H1 (cell line): ENCODE results near the gene CCNY. TPM values are rescaled to one million over a fixed set of nuclear protein-coding genes. Genes with fewer than 3 reads are reported as not detected.

Experiments used
- CTCF ChIA-PET: fragments of 300-600 bp; sonication (Branson Sonifier 250); formaldehyde crosslinking; loops from one replicate; lab custom pipeline; 2021; ENCODE audit not compliant: partially characterized antibody; lab: Charles Lee
- POLR2A ChIA-PET: fragments of 300-600 bp; sonication (Branson Sonifier 250); formaldehyde crosslinking; loops from one replicate; lab custom pipeline; 2021; ENCODE audit warnings: inconsistent platforms; ENCODE audit not compliant: partially characterized antibody; lab: Charles Lee
- DNase-seq, 2 experiments: peaks; one replicate each; pipeline versions ENCODE4 v3.0.0 to v3.0.0-alpha.2; 2010 to 2022; ENCODE audit warnings: low spot score in 2 of 2, low read depth in 1 of 2, mixed read lengths in 1 of 2
- FAIRE-seq: peaks from 2 replicates; lab custom pipeline; 2011; peaks lifted over from hg19 to GRCh38; lab: Jason Lieb, UNC
- H2AFZ ChIP-seq: 2 replicates; pipeline ENCODE4 v1.8.1; 2012; ENCODE audit warnings: low read length, inconsistent platforms
- H2AK5ac ChIP-seq: 2 replicates; pipeline ENCODE4 v1.6.1; 2013; ENCODE audit warnings: low read depth, low read length
- H2BK120ac ChIP-seq: replicated peaks from 2 replicates; pipeline ENCODE3; 2013; ENCODE audit warnings: low read depth, low read length, inconsistent platforms
- H2BK12ac ChIP-seq: 2 replicates; pipeline ENCODE4 v1.6.1; 2013; ENCODE audit warnings: low read depth, low read length
- H2BK15ac ChIP-seq: 2 replicates; pipeline ENCODE4 v1.6.1; 2013; ENCODE audit warnings: low read length
- H2BK20ac ChIP-seq: 2 replicates; pipeline ENCODE4 v1.6.1; 2013; ENCODE audit warnings: low read length
- H2BK5ac ChIP-seq: 2 replicates; pipeline ENCODE4 v1.6.1; 2013; ENCODE audit warnings: low read depth, low read length
- H3K14ac ChIP-seq: 2 replicates; pipeline ENCODE4 v1.6.1; 2013; ENCODE audit warnings: inconsistent platforms; ENCODE audit not compliant: insufficient read length
- H3K18ac ChIP-seq: 2 replicates; pipeline ENCODE4 v1.6.1; 2013; ENCODE audit warnings: low read length; ENCODE audit errors: extremely low read depth
- H3K23ac ChIP-seq: 2 replicates; pipeline ENCODE4 v1.6.1; 2013; ENCODE audit warnings: inconsistent platforms; ENCODE audit not compliant: insufficient read length
- H3K23me2 ChIP-seq: 2 replicates; pipeline ENCODE4 v1.6.1; 2013; ENCODE audit warnings: low read depth, low read length
- H3K27ac ChIP-seq: 2 replicates; pipeline ENCODE4 v1.6.1; 2011; ENCODE audit warnings: low read depth, low read length, inconsistent platforms
- H3K27me3 ChIP-seq, 4 experiments: replicated peaks in 1 of 4; 1 replicate in 1 of 4; 2 replicates in 3 of 4; pipeline versions ENCODE4 v1.6.1 to v1.8.1; 2011 to 2013; ENCODE audit warnings: low read length in 3 of 4, mild to moderate bottlenecking in 3 of 4, inconsistent platforms in 2 of 4, mixed read lengths in 2 of 4, moderate library complexity in 1 of 4; ENCODE audit not compliant: control insufficient read depth in 3 of 4, insufficient read depth in 3 of 4; ENCODE audit errors: extremely low read depth in 1 of 4
- H3K36me3 ChIP-seq, 4 experiments: 2 replicates each; pipeline versions ENCODE4 v1.6.1 to v1.8.1; 2011 to 2013; ENCODE audit warnings: mild to moderate bottlenecking in 4 of 4, low read length in 3 of 4, moderate library complexity in 2 of 4, control low read depth in 1 of 4, inconsistent platforms in 1 of 4; ENCODE audit not compliant: insufficient read depth in 4 of 4, control insufficient read depth in 2 of 4
- H3K4ac ChIP-seq: replicated peaks from 2 replicates; pipeline ENCODE3; 2013; ENCODE audit warnings: low read length, low read depth, mixed read lengths, inconsistent platforms; ENCODE audit not compliant: insufficient read length
- H3K4me1 ChIP-seq, 4 experiments: replicated peaks in 1 of 4; 1 replicate in 1 of 4; 2 replicates in 3 of 4; pipeline versions ENCODE4 v1.6.1 to v1.8.1; 2011 to 2013; ENCODE audit warnings: low read length in 3 of 4, inconsistent platforms in 2 of 4, mixed read lengths in 1 of 4; ENCODE audit not compliant: insufficient read depth in 4 of 4, control insufficient read depth in 3 of 4
- H3K4me2 ChIP-seq, 2 experiments: 2 replicates each; pipeline versions ENCODE4 v1.6.1 to v1.8.1; 2011 to 2013; ENCODE audit warnings: low read depth in 2 of 2, low read length in 2 of 2, control low read depth in 1 of 2, inconsistent platforms in 1 of 2, mild to moderate bottlenecking in 1 of 2; ENCODE audit not compliant: insufficient read depth in 1 of 2
- H3K4me3 ChIP-seq, 4 experiments: fragments of 200-600, 300-600 bp in 1 of 4; sonication (generic), shearing (Covaris generic), sonication (Bioruptor Twin) in 1 of 4; 2 replicates each; pipeline versions ENCODE4 v1.5.1 to v1.8.1; 2011 to 2016; ENCODE audit warnings: low read length in 4 of 4, low read depth in 3 of 4, control low read depth in 2 of 4, inconsistent platforms in 2 of 4, mild to moderate bottlenecking in 2 of 4, mixed read lengths in 1 of 4, moderate library complexity in 1 of 4; ENCODE audit not compliant: insufficient read depth in 2 of 4; ENCODE audit errors: extremely low read depth in 1 of 4
- H3K56ac ChIP-seq: replicated peaks from 2 replicates; pipeline ENCODE3; 2013; ENCODE audit warnings: low read depth, mild to moderate bottlenecking, mixed read lengths, low read length, inconsistent platforms; ENCODE audit not compliant: insufficient read length
- H3K79me1 ChIP-seq: 2 replicates; pipeline ENCODE4 v1.6.1; 2013; ENCODE audit warnings: low read depth, low read length, control low read depth
- H3K79me2 ChIP-seq, 2 experiments: 2 replicates each; pipeline versions ENCODE4 v1.6.1 to v1.8.1; 2012 to 2013; ENCODE audit warnings: low read length in 2 of 2, mild to moderate bottlenecking in 2 of 2, inconsistent platforms in 1 of 2; ENCODE audit not compliant: insufficient read depth in 2 of 2, control insufficient read depth in 1 of 2
- H3K9ac ChIP-seq, 4 experiments: replicated peaks in 1 of 4; 1 replicate in 1 of 4; 2 replicates in 3 of 4; pipeline versions ENCODE4 v1.6.1 to v1.8.1; 2011 to 2013; ENCODE audit warnings: low read depth in 3 of 4, low read length in 3 of 4, control low read depth in 2 of 4, mild to moderate bottlenecking in 2 of 4, moderate library complexity in 2 of 4, inconsistent platforms in 1 of 4; ENCODE audit errors: extremely low read depth in 1 of 4
- H3K9me3 ChIP-seq, 2 experiments: 2 replicates each; pipeline versions ENCODE4 v1.6.1 to v1.8.1; 2012 to 2013; ENCODE audit warnings: mild to moderate bottlenecking in 2 of 2, moderate library complexity in 2 of 2, control low read depth in 1 of 2, inconsistent platforms in 1 of 2, low read depth in 1 of 2, low read length in 1 of 2, mixed read lengths in 1 of 2; ENCODE audit not compliant: insufficient read depth in 2 of 2
- H4K20me1 ChIP-seq, 2 experiments: replicated peaks in 1 of 2; 2 replicates each; pipeline versions ENCODE3 to v1.8.1; 2011 to 2013; ENCODE audit warnings: inconsistent platforms in 2 of 2, low read length in 2 of 2, mild to moderate bottlenecking in 1 of 2; ENCODE audit not compliant: insufficient read depth in 2 of 2, control insufficient read depth in 1 of 2
- H4K5ac ChIP-seq: 2 replicates; pipeline ENCODE4 v1.6.1; 2013; ENCODE audit warnings: low read length, low read depth, mixed read lengths, inconsistent platforms; ENCODE audit not compliant: insufficient read length
- H4K8ac ChIP-seq: 2 replicates; pipeline ENCODE4 v1.8.0; 2013; ENCODE audit warnings: mild to moderate bottlenecking, moderate library complexity, low read length, inconsistent platforms; ENCODE audit not compliant: insufficient read depth; ENCODE audit errors: extremely low read depth
- H4K91ac ChIP-seq: replicated peaks from 2 replicates; pipeline ENCODE3; 2013; ENCODE audit warnings: low read length, mixed read lengths, inconsistent platforms; ENCODE audit not compliant: insufficient read length
- BRCA1 ChIP-seq: IDR thresholded peaks from 2 replicates; pipeline ENCODE4 v1.6.1; 2012; ENCODE audit warnings: low read depth, low read length, improper control_type of control experiment
- CEBPB ChIP-seq: IDR thresholded peaks from 2 replicates; pipeline ENCODE4 v1.6.1; 2012; ENCODE audit warnings: low read depth, low read length
- CHD1 ChIP-seq: IDR thresholded peaks from 2 replicates; pipeline ENCODE4 v1.6.1; 2012; ENCODE audit warnings: low read depth, low read length, improper control_type of control experiment
- CREB1 ChIP-seq: IDR thresholded peaks from 2 replicates; pipeline ENCODE4 v1.6.1; 2012; ENCODE audit warnings: inconsistent platforms
- CTBP2 ChIP-seq: IDR thresholded peaks from 2 replicates; pipeline ENCODE4 v1.7.0; 2011; ENCODE audit warnings: borderline replicate concordance, mild to moderate bottlenecking, moderate library complexity, mixed read lengths, low read length; ENCODE audit not compliant: insufficient read depth, insufficient read length
- GTF2F1 ChIP-seq: IDR thresholded peaks from 2 replicates; pipeline ENCODE4 v1.6.1; 2012; ENCODE audit warnings: low read depth, low read length, improper control_type of control experiment, borderline replicate concordance
- HDAC2 ChIP-seq, 2 experiments: fragments of 300-600 bp in 1 of 2; sonication (generic) in 1 of 2; IDR thresholded peaks; 2 replicates each; pipeline ENCODE4 v1.6.1; 2011 to 2012; ENCODE audit warnings: low read depth in 2 of 2, low read length in 2 of 2, mild to moderate bottlenecking in 2 of 2, moderate library complexity in 2 of 2, borderline replicate concordance in 1 of 2, inconsistent platforms in 1 of 2
- KDM4A ChIP-seq: IDR thresholded peaks from one replicate; pipeline ENCODE4 v1.7.1; 2012; ENCODE audit warnings: low read depth, mild to moderate bottlenecking, moderate library complexity, low read length, inconsistent platforms; ENCODE audit not compliant: severe bottlenecking
- POLR2A ChIP-seq, 2 experiments: IDR thresholded peaks; 1 replicate in 1 of 2; 2 replicates in 1 of 2; pipeline ENCODE4 v1.6.1; 2011; ENCODE audit warnings: low read depth in 2 of 2, low read length in 2 of 2, mild to moderate bottlenecking in 2 of 2; ENCODE audit errors: control extremely low read depth in 1 of 2
- SIN3A ChIP-seq, 2 experiments: IDR thresholded peaks in 1 of 2; conservative IDR thresholded peaks in 1 of 2; 2 replicates each; pipeline ENCODE4 v1.6.1; 2011 to 2012; ENCODE audit warnings: low read length in 2 of 2, improper control_type of control experiment in 1 of 2, low read depth in 1 of 2, mild to moderate bottlenecking in 1 of 2
- SUZ12 ChIP-seq: fragments of 200-600 bp; sonication (generic); IDR thresholded peaks from 2 replicates; pipeline ENCODE4 v1.6.1; 2012; ENCODE audit warnings: mild to moderate bottlenecking, inconsistent platforms, low read length, moderate library complexity, mixed read lengths
- ZNF274 ChIP-seq: IDR thresholded peaks from 2 replicates; pipeline ENCODE4 v1.7.0; 2012; ENCODE audit warnings: low read length, borderline replicate concordance; ENCODE audit errors: extremely low read depth
- WGBS, 2 experiments: shearing (Covaris generic) in 1 of 2; methylation state at CpG; one replicate each; pipeline versions ENCODE4 v1.1.6 to v1.1.7; 2013 to 2015; ENCODE audit warnings: low lambda C conversion rate in 2 of 2, mixed read lengths in 2 of 2, inconsistent platforms in 1 of 2, low coverage in 1 of 2, missing lambda C conversion rate in 1 of 2; ENCODE audit not compliant: insufficient replicate concordance in 2 of 2, insufficient coverage in 1 of 2, insufficient read length in 1 of 2; ENCODE audit errors: extremely low coverage in 1 of 2, missing lambda C conversion rate in 1 of 2; 5-methylcytosine and 5-hydroxymethylcytosine counted together
- polyA plus RNA-seq, 7 experiments: library from polyadenylated mRNA; depleted of rRNA in 3 of 7; stranded (reverse) in 5 of 7; unstranded in 2 of 7; fragments of >200 nt in 5 of 7; fragments of 200-250 nt in 2 of 7; gene quantifications; 1 replicate in 5 of 7; 2 replicates in 1 of 7; 4 replicates in 1 of 7; pipeline versions ENCODE4 v1.2.1 to v1.2.3, GENCODE V29; 2011 to 2013; ENCODE audit warnings: missing spikeins in 2 of 7, mixed read lengths in 2 of 7
- total RNA-seq: library from RNA; stranded (reverse); fragmentation: NEBNext Ultra II Directional; extraction: Animal tissue kit (Norgen Biotek cat#: 25700); gene quantifications from 2 replicates; pipeline ENCODE4 v1.2.1, GENCODE V29; 2021
- TF ChIP-seq, protein P1 (sequence below): IDR thresholded peaks from 2 replicates; pipeline ENCODE4 v1.6.1; 2012; ENCODE audit warnings: low read length, inconsistent platforms

The CCNY gene
- total and polyA plus RNA-seq, 2 of the 8 experiments (the other 6 are each of a cell fraction or from before 2014, with no cell fraction given), result 25.3 to 68.2 TPM

DNA sequence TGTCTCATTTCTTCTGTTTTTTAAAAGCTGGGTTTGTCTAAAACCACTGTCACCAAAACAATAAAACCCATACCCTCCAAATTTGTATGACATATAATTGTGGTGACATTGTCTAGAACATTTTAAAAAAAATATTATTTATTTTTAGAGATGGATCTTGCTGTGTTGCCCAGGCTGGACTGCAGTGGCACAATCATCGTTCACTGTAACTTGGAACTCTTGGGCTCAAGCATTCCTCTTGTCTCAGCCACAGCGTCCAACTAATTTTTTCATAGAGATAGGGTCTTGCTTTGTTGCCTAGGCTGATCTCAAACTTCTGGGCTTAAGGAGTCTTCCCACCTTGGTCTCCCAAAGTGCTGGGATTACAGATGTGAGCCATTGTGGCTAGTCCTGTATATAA, 116.5 kb downstream of the CCNY start:
- no peak overlapping the region for H2BK5ac ChIP-seq
- no peak overlapping the region for H2BK15ac ChIP-seq
- H2BK20ac ChIP-seq, result no peak overlapping the region
- H4K20me1 ChIP-seq, result peaks cover 0 to 13% of the 10 kb centered on the region in 2 experiments
- no peak overlapping the region for H3K56ac ChIP-seq
- no peaks in the 10 kb centered on the region for H3K23me2 ChIP-seq
- H3K27me3 ChIP-seq, result no peaks in the 10 kb centered on the region
- no peak overlapping the region for H3K23ac ChIP-seq
- WGBS, 2 experiments, result 89% methylated on average over 2 of the region's 2 CpGs; no CpG with 5 or more reads in 1 of the 2 experiments
- CTCF ChIA-PET, result interaction anchor here (1.6 kb wide), 2 partner anchors 12 to 33 kb away, joined by 3 to 4 read pairs; no protein-coding TSS in a partner anchor
- H4K91ac ChIP-seq, result no peak overlapping the region
- no peak overlapping the region for H3K4ac ChIP-seq
- H2BK12ac ChIP-seq, result no peak overlapping the region
- H4K5ac ChIP-seq, result no peak overlapping the region
- H3K18ac ChIP-seq, result no peak overlapping the region
- H3K36me3 ChIP-seq, result no peaks in the 10 kb centered on the region; a peak in 1 of 8 replicates
- no peak overlapping the region for H3K9ac ChIP-seq
- H3K4me2 ChIP-seq, result no peak overlapping the region
- H3K4me1 ChIP-seq, result peaks cover under 1 to 24% (median 17%) of the 10 kb centered on the region in 4 experiments
- H3K4me3 ChIP-seq, result no peak overlapping the region
- H3K79me2 ChIP-seq, result peaks cover 0 to 74% of the 10 kb centered on the region in 2 experiments; a peak in 3 of 4 replicates
- peaks cover 14% of the 10 kb centered on the region for H3K79me1 ChIP-seq
- H4K8ac ChIP-seq, result no peak overlapping the region
- TF ChIP-seq GTF2F1, result no peak
- TF ChIP-seq HDAC2 (IDR thresholded peaks at IDR 0.05; ENCODE audit: borderline replicate concordance in 1 of 2, low read depth in 2 of 2, low read length in 2 of 2), result no peak
- no peak for TF ChIP-seq BRCA1
- TF ChIP-seq SUZ12, result no peak
- TF ChIP-seq KDM4A, result no peak
- TF ChIP-seq CHD1, result no peak
- TF ChIP-seq POLR2A (IDR thresholded peaks at IDR 0.05; ENCODE audit: control extremely low read depth in 1 of 2, low read depth in 2 of 2, low read length in 2 of 2), result no peak
- no peak for TF ChIP-seq CTBP2
- TF ChIP-seq CREB1, result no peak
- no peak for TF ChIP-seq CEBPB
- TF ChIP-seq ZNF274, result no peak
- no peak for TF ChIP-seq SIN3A (conservative IDR thresholded peaks at IDR 0.05 in 1 of 2, IDR thresholded peaks at IDR 0.05 in 1 of 2; ENCODE audit: low read depth in 1 of 2, low read length in 2 of 2)
- TF ChIP-seq, protein P1, sequence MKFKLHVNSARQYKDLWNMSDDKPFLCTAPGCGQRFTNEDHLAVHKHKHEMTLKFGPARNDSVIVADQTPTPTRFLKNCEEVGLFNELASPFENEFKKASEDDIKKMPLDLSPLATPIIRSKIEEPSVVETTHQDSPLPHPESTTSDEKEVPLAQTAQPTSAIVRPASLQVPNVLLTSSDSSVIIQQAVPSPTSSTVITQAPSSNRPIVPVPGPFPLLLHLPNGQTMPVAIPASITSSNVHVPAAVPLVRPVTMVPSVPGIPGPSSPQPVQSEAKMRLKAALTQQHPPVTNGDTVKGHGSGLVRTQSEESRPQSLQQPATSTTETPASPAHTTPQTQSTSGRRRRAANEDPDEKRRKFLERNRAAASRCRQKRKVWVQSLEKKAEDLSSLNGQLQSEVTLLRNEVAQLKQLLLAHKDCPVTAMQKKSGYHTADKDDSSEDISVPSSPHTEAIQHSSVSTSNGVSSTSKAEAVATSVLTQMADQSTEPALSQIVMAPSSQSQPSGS, result no peak
- H3K14ac ChIP-seq, result no peak overlapping the region
- no peaks in the 10 kb centered on the region for H3K9me3 ChIP-seq
- no peak overlapping the region for H2BK120ac ChIP-seq
- no peak overlapping the region for H3K27ac ChIP-seq
- no peak overlapping the region for H2AFZ ChIP-seq
- FAIRE-seq (no peak), DNase-seq (no peak)
- POLR2A ChIA-PET, result no interaction called here
- no peak overlapping the region for H2AK5ac ChIP-seq
